ELF-1 (cell line): Measurements from ENCODE around the gene RANBP10.
"Not testable (repeated sequence)": the region's sequence is repeated elsewhere in the genome, so short reads cannot be mapped to it uniquely, and the experiment has no call there.

Source experiments
- DNase-seq: peaks from one replicate; pipeline ENCODE4 v3.0.0-alpha.2; 2016; ENCODE audit warnings: low read depth, low spot score

Gene RANBP10

DNA sequence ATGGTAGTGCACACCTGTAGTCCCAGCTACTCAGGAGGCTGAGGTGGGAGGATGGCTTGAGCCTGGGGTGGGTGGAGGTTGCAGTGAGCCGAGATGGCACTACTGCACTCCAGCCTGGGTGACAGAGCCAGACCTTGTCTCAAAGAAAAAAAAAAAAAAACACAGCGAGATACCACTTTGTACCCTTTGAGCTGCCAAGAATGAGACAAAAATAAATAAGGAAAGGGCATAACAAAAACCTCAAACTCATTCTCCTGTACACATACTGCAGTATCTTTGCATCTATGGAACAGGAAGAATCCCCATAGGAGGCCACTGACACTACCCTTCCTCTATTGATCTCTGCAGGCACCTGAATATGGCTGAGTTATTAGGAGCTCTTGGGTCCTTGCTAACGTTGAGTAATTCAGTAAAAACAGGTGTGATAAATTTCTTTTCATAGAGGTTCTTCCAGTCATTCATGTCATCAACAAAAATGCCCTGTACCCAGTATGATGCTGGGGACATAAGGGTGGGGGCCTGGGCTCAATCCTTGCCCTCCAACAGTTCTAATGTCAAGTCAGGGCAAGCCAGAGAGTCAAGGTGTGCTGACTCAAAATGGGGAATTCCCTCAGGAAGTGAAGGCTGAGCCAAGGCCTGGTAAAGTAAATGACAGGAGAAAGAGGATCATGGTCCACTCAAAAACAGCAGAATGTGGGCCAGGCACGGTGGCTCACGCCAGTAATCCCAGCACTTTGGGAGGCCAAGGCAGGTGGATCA lies 26.9 kb downstream of the RANBP10 start:
- DNase-seq = no peak

GRCh38 chr16:67775273-67775672 lies 31.1 kb downstream of the RANBP10 start:
- DNase-seq = no peak

DNA sequence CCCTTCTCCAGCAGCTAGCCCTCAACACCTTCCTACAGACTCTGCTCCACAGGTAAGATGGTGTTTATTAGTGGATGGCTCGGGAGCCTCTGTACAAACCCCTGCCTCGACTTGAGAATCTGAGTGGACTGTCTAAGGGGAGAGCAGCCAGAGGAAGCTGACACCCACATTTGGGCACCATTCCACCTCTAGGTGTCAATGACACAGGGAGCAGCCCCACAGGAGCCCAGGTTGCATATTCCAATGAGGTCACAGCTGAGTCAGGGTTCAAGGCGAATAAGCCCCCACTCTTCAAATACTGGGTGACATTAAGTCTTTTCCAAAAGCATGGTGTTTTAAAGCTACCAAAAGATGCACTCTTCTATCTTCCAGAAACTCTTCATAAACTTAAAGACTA lies 31.9 kb downstream of the RANBP10 start:
- no peak for DNase-seq

DNA sequence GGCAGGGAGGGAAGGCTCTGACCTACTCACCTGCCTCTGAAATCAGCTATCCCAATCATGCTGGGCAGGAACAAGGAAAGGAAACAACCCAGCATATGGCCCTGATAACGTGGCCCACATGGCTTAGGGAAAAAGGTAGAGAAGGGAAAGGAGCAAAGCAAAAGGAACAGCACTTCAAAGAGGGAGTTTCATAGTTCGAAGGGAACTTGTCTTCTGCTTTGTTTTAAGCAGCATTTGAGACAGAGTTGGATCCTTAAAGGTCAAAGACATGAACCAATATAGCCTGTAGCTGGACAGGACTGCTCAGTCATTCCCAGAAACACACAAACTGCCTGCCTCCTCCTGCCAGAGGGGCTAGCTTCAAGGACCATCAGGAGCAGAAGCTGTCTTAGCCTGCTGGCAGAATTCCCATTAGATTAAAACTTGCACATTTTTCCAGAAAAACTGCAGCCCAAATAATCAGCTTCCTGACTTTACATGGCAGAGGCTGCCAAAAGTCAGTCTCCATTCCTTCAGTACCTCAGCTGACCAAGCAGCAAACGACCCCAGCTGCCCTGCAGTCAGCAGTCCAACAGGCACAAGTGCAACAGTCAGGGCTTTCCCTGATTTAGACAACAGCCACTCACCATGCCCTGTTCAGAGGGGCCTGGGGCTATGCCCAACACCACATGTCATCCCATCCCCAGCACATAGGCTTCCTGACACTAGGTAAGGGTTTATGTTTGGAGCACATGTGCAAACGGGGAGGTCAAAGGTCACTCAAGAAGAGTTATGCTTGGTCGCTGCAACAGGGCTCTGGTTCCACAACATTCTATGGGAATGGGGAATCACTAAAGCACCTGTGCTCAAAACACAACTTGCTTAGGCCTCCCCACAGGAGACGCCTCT lies 32.5 kb downstream of the RANBP10 start:
- no peak for DNase-seq

- no peak for DNase-seq
These were observed 33.3 kb downstream of the RANBP10 start for GRCh38 chr16:67773099-67773498.

- DNase-seq = peak; percentile 12
These were observed 35.9 kb downstream of the RANBP10 start for GRCh38 chr16:67770346-67770991.

GRCh38 chr16:67767953-67768352 lies 38.4 kb downstream of the RANBP10 start:
- no peak for DNase-seq

DNA sequence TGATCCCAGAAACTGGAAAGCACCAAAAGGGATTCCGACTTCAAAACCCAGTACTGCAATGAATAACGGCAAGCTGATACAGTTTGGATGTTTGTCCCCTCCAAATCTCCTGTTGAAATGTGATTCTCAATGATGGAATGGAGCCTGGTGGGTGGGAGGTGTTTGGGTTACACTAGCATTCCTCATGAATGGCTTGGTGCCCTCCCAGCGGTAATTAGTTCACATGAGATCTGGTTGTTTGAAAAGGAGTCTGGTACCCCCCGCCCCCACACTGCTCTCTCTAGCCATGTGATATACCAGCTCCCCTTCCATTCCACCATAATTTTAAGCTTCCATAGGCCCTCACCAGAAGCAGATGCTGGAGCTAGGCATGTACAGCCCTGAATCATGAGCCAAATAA lies 40.1 kb downstream of the RANBP10 start:
- DNase-seq = no peak

- no peak for DNase-seq
These were observed 42.1 kb downstream of the RANBP10 start for GRCh38 chr16:67764158-67764667.

DNA sequence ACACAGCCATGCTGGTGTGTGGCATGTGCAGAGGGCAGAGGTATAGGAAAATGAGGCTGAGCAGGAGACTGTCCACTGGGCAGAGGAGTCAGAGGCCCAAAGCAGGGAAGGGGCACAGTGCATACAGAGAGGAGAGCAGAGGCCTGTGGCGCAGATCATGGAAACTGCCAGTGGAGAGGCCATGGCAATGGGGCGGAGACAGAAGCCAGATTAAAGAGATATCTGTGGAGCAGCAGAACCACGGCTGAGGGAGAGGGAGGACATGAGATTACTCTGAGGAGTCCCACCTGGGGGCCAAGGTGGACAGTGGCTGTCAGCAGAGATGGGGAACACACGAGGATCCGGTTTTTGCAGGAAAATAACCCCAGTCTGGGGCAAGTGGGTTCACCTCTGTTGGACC lies 43.3 kb downstream of the RANBP10 start:
- DNase-seq = no peak

GRCh38 chr16:67762385-67762784 lies 44.0 kb downstream of the RANBP10 start:
- DNase-seq = no peak

DNA sequence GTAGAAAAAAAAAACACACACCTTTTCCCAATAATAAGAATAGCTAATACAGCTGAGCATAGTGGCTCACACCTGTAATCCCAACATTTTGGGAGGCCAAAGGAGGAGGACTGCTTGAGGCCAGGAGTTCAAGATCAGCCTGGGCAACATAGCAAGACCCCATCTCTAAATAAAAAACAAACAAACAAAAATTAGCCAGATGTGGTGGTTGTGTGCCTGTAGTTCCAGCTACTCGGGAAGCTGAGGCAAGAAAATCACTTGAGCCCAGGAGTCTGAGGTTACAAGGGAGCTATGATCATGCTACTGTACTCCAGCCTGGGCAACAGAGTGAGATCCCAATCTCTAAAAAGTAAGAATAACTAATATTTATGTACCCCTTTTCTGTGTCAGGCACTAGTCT lies 44.4 kb downstream of the RANBP10 start:
- no peak for DNase-seq

DNA sequence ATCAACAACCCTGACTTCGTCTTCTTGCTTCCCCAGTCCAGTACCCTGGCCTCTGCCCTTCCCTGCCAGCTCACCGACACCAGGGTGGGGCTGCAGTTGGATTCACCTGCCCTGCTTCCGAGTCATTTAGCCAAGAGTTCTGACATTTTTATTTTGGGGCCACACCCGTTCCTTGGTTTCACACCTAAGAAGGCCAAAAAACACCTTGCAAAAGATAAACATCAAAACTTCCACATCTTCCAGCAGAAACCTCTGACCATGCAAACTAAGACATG lies 45.5 kb downstream of the RANBP10 start:
- no peak for DNase-seq

GRCh38 chr16:67760206-67760955 lies 46.0 kb downstream of the RANBP10 start:
- no peak for DNase-seq

- DNase-seq = no peak
These were observed 47.4 kb downstream of the RANBP10 start for GRCh38 chr16:67758966-67759365.

GRCh38 chr16:67758006-67758405 lies 48.4 kb downstream of the RANBP10 start:
- no peak for DNase-seq

DNA sequence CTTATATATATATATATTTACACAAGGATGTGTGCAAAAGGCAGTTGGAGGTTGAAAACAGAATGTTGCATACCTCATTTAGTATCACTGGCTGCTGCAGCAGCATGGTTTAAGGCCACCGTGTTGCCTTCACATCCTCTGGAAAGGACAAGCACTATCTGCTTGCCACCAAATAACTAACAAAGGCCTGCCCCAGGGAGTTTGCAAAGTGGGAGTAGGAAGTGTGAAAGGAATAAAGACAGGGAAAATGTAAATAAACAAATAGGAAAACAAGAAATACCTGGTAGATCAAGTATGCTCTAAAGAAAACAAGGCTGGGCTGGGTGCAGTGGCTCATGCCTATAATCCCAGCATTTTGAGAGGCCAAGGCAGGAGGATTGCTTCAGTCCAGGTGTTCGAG lies 53.7 kb downstream of the RANBP10 start:
- DNase-seq = peak; percentile 53

DNA sequence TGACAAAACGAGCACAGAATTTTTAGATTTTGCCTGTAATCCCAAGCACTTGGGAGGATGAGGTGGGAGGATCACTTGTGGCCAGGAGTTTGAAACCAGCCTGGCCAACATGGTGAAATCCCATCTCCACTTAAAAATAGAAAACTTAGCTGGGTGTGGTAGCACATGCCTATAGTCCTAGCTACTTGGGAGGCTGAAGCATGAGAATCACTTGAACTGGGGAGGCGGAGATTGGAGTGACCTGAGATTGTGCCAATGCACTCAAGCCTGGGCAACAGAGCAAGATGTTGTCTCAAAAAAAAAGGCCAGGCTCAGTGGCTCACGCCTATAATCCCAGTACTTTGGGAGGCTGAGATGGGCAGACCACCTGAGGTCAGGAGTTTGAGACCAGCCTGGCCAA lies 55.0 kb downstream of the RANBP10 start:
- DNase-seq = not testable (repeated sequence)

- no peak for DNase-seq
These were observed 55.9 kb downstream of the RANBP10 start for GRCh38 chr16:67750466-67750865.

GRCh38 chr16:67749436-67750078 lies 56.8 kb downstream of the RANBP10 start:
- no peak for DNase-seq

DNA sequence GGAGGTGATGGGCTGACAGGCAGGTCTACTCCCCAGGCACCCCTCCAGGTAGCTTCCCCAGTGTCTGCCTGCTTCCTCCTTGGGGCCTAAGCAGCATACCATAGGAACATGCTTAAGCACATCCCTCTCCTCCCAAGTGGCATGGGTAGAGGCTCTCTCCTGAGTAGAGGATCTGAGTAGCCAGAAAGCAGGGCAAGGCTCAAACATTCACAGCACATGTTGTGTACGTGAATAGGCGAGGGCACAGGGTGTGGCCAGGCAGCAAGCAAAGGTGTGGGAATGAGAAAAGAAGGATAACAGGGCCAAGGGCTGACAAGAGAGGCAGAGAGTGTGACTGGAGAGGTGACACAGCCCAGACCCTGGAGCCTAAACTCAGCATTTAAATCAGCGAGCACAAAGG lies 57.5 kb downstream of the RANBP10 start:
- no peak for DNase-seq
